ENCODE data around the gene CPLX1.

Gene CPLX1

GRCh38 chr4:865121-865465 is 39.2 kb upstream of the CPLX1 start:
- no peak for TF ChIP-seq CTCF (IDR thresholded peaks at IDR 0.05; ENCODE audit: extremely low read depth, insufficient read depth, missing control alignments)
- no peak for DNase-seq (ENCODE audit: low spot score)
- in situ Hi-C loops (cut with MboI; ENCODE audit: low pct_unique_long_range_greater_than_20kb, low sequenced_read_pairs, unreplicated experiment) = no loop called here

DNA sequence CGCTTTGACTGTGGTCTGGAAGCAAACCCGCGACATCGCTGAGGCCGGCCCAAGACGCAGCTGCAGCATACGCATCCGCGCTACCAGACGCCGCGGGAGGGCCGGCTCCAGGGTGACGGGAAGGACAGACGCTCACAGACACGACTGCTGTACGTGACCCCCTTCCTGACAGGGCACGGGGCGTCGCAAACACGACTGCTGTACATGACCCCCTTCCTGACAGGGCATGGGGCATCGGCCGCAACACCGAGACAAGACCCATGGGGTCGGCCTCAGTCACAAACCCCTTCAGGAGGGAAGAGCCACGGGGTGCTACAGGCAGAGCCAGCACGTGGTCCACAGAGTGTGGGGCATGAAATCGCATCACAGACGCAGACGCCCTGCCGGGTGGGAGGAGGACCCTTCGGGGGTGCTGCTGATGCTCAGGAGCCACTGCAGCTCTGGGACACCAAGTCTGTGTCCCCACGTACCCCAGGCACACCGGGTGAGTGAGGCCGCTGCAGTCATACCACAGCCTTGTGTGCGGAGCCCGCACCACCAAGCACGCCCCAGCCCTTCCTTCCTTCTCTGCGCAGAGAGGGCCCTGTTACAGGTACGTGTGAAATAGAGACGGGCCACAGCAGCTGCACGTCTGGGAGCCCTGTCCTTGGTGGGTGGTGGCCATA is 38.7 kb upstream of the CPLX1 start:
- DNase-seq (ENCODE audit: low spot score) = no peak
- in situ Hi-C loops (cut with MboI; ENCODE audit: low pct_unique_long_range_greater_than_20kb, low sequenced_read_pairs, unreplicated experiment) = no loop called here
- no peak for TF ChIP-seq CTCF (IDR thresholded peaks at IDR 0.05; ENCODE audit: extremely low read depth, insufficient read depth, missing control alignments)

- in situ Hi-C loops (cut with MboI; ENCODE audit: low pct_unique_long_range_greater_than_20kb, low sequenced_read_pairs, unreplicated experiment) = no loop called here
- no peak for DNase-seq (ENCODE audit: low spot score)
- no peak for TF ChIP-seq CTCF (IDR thresholded peaks at IDR 0.05; ENCODE audit: extremely low read depth, insufficient read depth, missing control alignments)
Measured at GRCh38 chr4:860561-860960, 34.6 kb upstream of the CPLX1 start.

DNA sequence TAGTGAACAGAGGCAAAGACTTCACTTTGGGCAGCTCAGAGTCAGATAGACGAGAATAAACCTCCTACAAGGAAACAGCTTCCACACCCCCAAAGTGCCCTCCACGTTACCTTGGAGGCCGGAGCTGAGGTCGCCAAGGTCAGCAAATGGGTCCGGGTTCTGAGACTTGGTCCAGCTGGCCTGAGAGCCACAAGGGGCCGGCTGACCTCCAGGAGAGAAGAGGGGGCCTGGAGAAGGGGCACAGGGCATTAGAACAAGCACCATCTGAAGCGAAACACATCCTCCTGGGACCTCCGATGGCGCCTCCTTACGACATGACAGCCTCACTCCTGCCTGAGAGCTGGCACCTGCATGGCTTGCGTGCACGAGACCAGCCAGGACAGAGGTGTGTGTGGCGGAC is 33.6 kb upstream of the CPLX1 start:
- no peak for TF ChIP-seq CTCF (IDR thresholded peaks at IDR 0.05; ENCODE audit: extremely low read depth, insufficient read depth, missing control alignments)
- in situ Hi-C loops (cut with MboI; ENCODE audit: low pct_unique_long_range_greater_than_20kb, low sequenced_read_pairs, unreplicated experiment) = no loop called here
- no peak for DNase-seq (ENCODE audit: low spot score)

DNA sequence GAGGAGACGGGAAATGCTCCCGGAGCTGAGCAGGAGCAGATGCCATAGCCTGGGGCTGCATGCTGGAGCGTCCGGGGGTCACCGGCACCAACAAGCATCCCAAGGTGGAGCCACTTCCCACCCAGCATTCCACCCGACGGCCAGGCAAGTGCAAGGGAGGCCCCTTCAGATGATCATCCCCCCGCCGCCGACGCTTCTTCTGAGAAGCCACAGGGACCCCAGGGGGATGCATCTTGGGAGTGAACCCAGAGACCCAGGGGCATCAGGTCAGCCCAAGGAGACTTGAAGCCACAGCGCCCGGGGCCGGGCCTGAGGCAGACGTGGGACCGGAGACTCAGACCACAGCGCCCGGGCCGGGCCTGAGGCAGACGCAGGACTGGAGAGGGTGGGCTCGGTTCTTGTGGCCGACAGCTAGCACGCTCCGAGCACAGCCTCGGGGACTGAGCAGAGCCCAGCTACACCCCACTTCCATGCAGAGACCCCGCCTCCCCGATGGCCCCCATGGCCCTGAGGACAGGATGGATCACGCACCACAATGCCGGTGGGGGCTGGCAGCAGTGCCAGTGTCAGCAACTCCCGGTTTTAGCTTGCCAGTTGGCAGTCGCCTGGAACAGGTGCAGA is 33.0 kb upstream of the CPLX1 start:
- in situ Hi-C loops (cut with MboI; ENCODE audit: low pct_unique_long_range_greater_than_20kb, low sequenced_read_pairs, unreplicated experiment) = no loop called here
- TF ChIP-seq CTCF (IDR thresholded peaks at IDR 0.05; ENCODE audit: extremely low read depth, insufficient read depth, missing control alignments) = no peak
- DNase-seq (ENCODE audit: low spot score) = no peak

- no peak for DNase-seq (ENCODE audit: low spot score)
- TF ChIP-seq CTCF (IDR thresholded peaks at IDR 0.05; ENCODE audit: extremely low read depth, insufficient read depth, missing control alignments) = no peak
- in situ Hi-C loops (cut with MboI; ENCODE audit: low pct_unique_long_range_greater_than_20kb, low sequenced_read_pairs, unreplicated experiment) = no loop called here
Measured at GRCh38 chr4:858041-858481, 32.1 kb upstream of the CPLX1 start.
